ENCODE measurements around the gene CD79B.
A peak's percentile ranks its signal among the peaks of the same experiment; 100 is the strongest.

Gene CD79B

DNA sequence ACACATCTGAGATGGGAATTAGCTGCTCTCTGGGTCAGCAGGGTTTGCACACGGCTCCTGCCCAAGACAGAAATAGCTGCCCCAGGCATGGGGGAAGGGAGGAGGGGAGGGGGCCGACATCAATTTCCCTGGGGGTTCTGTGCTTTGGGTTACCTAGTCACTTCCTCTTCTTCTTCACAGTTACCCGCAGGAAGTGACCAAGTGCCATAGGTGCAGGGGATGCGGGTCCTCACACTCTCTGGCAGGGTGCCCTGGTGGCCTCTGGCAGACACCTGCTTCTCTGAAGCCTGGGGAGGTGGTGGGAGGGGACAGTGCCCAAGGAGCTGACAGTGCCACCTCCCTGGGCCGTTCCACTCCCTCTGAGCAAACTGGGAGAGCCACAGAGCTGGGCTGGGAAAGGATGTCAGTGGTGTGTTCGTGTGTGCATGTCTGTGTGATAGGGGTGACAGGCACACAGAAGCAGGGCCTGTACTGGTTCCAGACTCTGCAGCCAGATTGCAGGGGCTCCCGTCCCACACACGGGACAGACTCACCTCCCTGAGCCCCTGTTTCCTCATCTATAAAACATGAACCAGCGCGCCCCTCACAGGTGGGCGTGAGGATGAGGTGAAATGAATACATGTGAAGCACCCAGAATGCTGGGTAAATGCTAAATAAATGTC lies 22.4 kb upstream of the CD79B start:
- no peak for DNase-seq

DNA sequence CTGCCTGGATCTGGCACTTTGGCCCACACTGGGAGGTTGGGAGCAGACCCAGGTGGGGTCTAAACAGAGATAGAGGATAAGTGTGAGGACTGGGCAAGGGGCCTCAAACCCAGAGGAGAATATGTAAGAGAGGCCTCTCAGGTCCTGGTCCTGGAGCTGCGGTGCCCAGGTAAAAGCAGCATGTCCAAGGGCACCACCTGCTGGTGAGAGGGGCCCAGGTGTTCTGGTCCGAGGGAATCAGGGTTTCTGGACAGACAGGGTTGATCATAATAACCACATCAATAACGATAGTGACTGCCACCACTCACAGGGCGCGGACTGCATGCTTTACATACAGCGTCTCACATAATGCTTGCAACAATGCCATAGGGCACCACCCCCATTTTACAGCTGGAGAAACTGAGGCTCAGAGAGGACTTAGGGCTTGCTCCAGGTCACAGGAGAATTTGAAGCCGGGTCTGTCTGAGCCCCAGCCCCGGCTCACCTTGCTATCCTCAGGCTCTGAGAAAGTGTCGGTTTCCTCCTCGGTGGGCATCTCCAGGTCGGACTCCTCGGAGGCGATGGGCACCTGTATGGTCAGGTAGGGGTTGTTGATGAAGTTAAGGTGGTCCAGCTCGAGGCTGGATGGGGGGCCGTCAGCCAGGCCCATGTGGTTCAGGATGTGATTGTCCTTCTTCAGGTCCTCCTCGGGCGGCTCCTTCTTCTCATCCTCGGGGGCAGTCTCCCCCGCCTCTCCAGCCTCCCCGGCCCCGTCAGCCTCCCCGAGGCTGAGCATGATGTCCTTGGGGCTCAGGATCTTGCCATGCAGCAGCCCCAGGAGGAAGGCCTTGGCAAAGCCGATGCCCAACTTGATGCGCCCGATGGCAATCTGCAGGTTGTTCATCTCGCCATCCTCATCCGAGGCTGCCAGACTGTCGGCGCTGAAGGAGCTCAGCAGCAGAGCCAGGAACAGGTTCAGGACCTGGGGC lies 19.1 kb upstream of the CD79B start:
- DNase-seq, result no peak

DNA sequence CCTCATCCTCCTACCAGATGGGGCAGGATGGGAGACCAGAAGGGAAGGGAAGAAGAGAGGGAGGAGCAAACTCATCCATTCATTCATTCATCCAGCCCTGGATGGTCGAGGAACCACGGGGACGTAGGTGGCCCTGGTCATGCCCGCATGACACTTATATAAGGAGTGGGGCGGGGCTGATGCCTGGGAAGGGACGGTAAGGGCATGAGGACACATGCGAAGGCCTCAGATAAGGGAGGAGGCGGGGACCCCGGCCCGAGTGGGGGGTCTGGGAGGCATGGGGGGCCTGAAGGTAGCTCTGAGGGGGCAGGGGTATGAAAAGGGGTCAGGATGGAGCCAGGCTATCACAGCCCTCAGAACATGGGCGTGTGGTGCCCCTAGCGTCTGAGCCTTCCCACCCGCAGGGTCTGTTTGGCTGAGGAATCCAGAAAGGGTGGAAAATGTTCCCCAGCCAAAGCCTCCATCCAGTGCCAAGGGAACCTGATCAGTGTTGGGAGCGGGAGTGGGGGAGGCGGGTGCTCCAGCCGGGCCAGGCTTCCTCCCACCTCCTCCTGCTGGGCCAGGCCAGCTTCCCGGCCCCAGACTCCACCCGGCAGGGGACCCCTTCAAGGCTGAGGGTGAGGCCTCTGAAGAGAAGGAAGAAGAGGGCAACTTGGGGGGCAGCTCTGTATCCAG lies 17.6 kb upstream of the CD79B start:
- no peak for DNase-seq

DNA sequence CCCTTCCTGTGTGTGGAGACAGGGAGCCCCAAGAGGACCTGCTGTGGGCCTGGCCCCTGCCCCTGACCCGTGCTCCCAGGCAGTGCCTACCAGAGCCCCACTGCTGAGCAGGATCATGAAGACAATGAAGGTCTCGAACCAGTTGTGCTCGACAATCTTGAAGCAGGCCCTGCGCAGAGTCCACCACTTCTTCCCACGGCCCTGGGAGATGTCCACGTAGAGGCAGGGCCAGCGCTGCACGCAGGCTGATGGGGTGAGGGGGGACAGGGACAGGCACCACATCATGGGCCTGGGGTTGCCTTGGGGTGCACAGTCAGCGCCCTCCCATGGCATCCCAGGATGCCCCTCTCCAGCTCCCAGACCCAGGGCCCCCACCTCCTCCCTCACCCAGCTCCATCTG lies 16.4 kb upstream of the CD79B start:
- no peak for DNase-seq

DNA sequence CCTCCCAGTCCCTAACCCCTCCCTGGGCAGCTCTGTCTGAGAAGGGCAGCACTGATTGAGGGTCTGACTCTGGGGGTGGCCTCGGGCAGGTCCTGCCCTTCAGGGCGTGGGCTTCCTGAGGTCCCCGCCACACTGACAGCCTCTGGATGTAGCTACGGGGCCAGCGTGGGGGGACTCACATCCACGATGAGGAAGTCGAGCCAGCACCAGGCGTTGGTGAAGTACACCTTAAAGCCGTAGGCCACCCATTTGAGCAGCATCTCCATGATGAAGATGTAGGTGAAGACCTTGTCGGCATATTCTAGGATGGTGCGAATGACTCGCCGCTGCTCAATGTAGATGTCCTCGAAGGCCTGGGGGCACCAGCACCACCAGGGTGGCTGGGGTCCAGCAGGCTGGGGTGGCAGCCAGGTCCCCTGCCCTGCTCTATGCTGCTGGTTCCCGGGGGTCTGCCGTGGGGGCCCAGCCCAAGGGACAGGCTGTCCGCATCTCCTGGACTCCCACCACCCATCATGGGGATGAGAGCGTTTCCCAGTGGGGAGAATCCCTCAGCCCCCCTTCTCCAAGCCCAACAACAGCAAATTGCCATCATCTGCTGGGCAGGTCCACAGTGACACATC lies 15.7 kb upstream of the CD79B start:
- DNase-seq, result no peak

DNA sequence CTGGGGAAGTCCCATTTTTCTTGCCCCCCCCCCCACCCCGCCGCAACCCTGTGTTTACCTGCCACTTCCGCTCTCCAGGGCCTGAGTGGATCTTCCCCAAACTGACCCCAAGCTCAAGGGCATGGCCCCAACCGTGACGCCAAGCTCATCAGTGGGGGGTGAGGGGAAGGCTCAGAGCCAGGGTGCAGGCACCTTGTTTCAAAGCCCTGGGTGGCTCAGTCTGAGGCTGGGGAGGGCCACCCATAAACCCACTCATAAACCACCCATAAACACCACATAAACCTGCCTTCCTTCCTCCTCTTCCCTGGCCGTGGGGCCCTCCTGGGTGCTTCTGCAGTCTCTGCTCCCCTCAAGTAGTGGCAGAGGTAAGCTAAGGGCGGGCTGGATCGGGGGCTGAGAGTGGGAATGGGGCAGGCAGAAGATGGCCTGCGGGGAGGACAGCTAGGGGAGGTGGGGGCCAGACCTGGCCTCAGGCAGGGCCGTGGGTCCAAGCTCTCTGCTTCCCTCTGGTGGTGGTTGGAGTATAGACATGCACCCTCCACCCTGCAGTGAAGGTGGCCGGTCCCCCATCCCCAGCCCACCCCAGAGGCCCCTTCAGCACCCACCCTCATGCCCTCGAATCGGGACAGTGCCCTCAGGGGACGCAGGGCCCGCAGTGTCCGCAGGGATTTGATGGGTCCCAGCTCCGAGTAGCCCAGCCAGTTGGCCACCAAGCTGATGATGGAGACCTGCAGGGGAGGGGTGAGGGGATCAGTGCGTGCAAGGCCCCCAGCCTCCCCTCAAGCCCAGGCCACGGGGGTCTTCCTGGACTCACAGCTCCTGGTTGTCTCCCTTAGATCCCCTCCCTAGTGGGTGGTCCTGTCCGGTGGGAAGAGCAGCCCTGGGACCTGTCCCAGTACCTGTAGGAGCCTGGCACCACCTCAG lies 14.6 kb upstream of the CD79B start:
- peak in 11 of 56 donors; percentile 4 to 23 (median 12) for DNase-seq

DNA sequence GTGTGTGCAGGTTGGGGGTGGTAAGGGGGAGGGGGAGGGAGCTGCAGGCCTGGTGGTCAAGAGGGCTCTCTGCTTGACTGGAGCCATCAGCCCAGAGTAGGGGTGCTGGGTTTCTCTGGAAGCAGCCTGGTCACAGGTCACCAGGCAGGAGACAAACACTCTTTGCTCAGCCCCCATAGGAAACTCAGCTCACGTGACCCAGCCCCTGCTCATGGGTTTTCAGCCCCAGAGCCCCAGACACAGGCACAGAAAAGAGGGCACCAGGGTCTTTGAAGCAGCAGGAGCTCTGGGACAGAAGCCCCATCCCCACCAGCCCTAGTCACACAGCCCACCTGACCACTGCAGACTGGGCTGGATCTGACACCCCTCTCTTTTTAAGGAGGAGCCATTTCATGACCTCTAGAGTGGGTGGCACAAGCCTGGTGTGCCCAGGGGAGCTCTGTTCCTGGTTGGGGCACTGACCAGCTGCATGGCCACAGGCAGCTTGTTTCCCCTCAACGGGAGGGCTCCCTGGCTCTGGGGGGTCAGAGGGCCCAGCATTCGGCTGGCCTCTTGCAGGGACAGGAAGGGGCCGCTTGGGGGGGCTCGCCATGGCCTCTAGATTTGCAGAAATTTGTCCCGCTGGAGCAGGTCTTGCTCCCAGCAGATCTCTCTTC lies 13.8 kb upstream of the CD79B start:
- DNase-seq, result no peak

DNA sequence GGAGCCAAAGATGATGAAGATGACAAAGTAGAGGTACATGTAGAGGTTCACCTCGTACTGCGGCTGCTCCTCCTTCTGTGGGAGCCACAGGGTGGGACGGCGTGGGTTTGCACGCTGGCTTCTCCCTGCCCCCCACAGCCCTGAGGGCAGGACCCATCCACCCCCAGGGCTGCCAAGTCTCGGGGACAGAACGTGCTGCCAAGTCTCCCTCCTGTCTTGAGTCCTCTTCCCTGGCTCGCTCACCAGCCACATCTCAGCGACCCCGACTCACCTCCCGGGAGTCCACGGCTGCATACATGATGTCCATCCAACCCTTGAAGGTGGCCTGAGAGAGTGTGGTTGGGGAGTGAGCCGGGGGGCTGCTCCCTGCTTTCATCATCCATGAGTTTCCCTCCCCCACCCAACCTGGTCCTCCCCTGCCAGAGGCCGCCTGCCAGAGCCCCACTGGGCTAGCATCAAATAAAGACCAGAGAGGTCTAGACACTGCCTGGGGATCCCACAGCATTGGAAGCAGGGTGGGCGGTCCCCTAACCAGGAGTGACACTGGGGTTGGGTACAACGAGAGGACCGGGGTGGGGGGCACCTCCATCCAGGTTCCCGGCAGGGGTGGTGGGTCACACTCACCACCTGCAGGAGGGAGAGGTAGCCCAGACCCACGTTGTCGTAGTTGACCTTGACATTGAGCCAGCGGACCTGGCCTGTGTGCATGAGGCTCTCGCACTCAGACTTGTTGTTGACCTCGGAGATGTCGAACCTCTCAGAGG lies 12.8 kb upstream of the CD79B start:
- no peak for DNase-seq

DNA sequence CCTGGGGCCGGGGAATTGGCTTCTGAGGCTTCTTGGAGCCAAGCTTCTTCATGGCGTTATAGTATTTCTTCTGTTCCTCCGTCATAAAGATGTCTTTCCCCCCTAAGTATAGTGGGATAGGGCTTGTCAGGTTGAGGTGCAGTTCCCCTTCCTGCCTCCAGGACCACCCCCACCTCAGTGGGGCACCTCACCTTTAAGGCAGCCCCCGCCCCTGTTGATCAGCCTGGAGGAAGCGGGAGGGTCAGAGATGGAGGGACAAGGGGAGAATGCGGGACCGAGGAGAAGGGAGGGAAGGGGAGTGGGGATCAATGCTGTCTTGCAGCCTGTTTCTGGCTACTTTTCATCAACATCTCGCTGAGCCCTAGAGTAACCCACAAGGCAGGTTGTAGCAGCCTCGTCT lies 11.6 kb upstream of the CD79B start:
- no peak for DNase-seq

DNA sequence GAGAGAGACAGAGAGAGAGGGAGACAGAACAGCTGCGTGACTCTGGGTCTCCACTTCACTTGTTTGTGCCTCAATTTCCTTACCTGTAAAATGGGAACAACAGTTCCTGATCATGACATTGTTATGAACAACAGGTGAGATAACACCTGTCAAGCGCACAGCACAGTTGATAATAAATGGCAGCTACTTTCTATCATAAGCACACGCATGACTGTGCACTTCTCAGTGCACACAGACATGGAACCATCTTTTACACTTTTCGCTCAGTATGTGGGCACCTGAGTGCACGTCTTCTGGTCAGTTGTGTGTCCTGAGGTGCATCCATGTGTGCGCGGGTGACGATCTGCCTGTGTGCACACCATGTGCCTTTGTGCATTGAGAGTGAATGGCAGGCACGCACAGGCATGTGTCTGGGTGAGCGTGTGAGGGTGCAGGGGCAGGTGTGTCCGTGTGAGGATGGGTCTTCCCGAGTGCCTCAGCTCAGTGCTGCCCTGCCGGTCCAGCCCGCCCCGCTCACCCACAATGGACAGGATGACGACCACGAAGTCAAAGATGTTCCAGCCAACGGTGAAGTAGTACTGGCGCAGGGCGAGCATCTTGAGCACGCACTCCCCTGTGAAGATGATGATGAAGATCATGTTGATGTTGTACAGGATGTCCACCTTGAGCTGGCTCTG lies 10.3 kb upstream of the CD79B start:
- DNase-seq, result no peak

DNA sequence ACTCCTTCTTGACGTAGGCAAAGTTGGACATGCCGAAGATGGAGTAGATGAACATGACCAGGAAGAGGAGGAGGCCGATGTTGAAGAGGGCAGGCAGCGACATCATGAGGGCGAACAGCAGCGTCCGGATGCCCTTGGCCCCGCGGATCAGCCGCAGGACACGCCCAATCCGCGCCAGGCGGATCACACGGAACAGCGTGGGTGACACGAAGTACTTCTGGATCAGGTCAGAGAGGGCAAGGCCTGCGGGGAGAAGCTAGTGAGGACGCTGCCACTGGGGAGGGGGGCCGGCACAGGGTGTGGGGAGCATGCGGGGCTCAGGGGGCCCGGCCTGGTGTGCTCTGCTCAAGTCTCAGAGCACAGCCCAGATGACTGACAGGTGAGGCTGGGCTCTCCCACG lies 9.6 kb upstream of the CD79B start:
- no peak for DNase-seq

DNA sequence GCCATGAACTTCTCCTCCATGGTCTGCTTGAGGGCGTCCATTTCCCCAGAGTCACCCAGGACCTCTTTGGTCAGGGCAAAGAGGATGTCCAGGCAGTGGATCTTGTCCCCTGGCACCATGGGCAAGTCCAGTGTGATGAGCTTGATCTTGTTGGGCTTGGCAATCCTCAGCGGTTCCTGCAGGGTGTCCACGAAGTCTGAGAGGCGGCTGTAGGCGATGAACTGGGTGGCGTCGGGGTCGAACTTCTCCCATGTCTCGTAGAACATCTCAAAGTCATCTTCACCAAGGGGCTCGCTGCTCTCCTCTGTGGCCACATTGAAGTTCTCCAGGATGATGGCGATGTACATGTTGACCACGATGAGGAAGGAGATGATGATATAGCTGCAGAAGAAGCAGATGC lies 9.0 kb upstream of the CD79B start:
- no peak for DNase-seq

DNA sequence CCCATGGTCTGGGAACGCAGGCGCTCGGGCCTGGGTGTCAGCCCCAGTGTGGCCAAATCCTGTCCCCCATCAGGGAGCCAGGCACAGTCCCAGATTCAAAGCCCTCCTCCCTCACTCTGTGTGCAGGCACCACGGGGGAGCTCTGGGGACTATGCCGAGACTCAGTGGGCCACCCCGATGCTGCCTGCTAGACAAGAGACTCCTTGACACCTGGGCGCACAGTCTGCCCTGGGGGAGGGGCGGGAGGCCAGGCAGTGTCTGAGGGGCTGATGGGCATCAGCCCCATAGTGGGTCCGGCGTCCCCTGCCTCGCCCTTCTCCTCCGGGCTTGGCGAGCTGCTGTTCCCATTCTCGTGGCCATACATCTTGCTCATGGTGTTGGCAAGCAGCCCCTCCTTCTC lies 8.5 kb upstream of the CD79B start:
- DNase-seq, result no peak

DNA sequence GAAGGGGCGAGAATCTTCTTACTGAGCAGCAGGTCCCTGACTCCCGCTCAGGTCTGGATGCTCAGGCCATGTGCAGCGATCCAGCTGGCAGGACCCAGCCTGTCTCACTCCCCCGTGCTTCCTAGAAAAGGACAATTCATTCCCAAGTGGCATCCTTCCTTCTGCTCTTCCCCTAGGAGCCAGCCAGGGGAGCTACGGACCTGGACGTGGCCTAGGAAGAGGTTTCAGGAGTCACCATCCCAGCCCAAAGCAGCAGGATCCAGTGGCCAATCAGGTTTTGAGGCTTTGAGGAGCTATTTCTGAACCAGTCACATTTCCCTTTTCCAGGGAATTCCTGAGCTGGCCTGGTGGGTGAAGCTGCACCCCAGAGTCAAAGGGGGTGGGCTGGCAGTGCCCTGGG lies 7.8 kb upstream of the CD79B start:
- DNase-seq, result no peak

DNA sequence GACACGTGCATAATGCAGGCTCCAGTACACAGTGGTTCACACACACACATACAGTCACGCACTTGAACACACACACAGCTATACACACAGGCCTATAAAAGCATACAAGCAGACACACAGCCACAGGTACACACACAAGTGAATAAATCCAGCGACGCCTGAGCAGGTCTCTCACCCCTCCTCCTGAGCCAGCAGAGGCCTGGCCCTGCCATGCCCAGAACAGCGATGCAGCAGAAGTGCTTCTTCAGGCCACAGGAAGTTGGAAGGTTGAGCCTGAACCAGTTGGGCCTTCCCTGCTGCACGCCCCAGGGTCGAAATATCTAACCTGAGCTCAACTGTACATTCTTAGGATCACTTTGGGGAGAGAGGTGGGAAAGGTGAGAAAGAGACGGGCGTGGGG lies 7.3 kb upstream of the CD79B start:
- no peak for DNase-seq

DNA sequence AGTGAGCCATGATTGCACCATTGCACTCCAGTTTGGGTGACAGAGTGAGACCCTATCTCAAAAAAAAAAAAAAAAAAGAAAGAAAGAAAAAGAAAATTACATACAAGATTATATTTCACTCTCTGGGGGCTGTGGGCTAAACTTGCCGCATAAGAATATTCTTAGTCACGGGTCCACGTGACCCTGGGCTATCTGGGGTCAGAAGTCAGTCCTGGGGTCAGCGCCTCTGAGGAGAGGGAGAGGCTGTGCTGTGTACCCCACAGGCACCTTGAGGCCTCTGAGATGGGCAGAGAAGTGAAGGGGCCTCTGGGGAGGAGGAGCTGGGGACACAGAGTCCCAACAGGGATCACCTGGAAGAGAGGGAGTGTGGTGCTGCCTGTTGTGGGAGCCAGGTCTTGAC lies 5.8 kb upstream of the CD79B start:
- no peak for DNase-seq

DNA sequence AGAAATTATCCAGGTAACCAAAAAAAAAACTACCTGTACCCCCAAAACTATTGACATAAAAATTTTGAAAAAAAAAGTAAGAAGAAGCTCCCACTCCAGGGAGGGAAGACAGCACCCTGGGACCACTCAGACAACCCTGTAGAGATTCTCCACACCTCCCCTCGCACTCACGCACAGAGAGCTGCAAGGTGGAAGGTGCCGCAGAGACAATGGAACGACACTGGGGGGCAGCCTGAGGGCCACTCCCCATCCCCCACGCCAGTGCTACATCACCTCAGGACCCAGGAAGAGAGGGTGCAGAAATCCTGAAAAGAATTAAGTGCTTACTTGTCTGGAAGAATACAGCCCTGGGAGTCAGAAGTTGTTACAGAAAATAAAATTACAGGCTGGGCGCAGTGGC lies 5.2 kb upstream of the CD79B start:
- DNase-seq, result no peak

DNA sequence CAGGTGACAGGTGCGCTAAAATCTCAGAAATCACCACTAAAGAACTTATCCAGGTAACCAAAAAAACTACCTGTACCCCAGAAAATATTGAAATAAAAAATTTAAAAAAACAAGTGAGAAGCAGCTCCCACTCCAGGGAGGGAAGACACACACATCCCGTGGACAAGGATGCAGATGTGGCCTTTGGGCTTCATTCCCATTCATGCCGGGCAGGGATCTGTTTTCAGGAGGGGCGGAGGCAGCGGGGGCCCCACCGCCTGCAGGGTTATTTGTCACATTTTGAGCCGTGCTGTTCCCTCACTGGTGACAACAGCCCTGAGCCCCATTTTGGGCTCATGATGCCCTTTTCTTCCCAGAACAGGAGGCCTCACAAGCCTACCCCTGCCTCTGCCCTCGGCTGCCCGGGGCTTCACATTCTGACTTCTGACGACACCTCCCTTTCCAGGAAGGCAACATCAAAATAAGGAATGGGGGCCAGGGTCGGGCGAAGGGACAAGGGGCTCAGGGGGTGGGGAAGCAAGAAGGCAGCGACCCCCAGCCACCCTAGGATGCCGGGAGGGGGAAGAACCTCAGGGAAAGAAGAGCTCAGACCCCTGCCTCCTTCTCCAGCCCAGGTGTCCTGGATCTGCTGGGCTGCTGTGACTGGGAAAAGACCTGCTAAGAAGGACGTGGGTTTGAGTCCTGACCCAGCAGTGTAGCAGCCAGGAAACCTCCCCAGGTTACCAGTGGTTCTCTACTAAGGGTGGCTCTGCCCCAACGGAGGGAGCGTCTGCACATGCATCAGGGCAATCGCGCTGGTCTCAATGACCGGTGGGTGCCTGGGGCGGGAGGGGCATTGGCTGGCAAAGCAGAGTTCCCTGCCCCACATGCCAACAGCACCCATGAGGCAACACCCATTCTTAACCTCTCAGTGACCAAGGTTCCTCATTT lies 2.3 kb upstream of the CD79B start:
- no peak for DNase-seq
